HS-5 (cell line): ENCODE measurements around the gene CENATAC.
"Not testable (repeated sequence)": the region's sequence is repeated elsewhere in the genome, so short reads cannot be mapped to it uniquely, and the experiment has no call there.

ENCODE experiments used
- DNase-seq: peaks from one replicate; pipeline ENCODE4 v3.0.0-alpha.2; 2012; ENCODE audit warnings: low read depth

CENATAC gene

DNA sequence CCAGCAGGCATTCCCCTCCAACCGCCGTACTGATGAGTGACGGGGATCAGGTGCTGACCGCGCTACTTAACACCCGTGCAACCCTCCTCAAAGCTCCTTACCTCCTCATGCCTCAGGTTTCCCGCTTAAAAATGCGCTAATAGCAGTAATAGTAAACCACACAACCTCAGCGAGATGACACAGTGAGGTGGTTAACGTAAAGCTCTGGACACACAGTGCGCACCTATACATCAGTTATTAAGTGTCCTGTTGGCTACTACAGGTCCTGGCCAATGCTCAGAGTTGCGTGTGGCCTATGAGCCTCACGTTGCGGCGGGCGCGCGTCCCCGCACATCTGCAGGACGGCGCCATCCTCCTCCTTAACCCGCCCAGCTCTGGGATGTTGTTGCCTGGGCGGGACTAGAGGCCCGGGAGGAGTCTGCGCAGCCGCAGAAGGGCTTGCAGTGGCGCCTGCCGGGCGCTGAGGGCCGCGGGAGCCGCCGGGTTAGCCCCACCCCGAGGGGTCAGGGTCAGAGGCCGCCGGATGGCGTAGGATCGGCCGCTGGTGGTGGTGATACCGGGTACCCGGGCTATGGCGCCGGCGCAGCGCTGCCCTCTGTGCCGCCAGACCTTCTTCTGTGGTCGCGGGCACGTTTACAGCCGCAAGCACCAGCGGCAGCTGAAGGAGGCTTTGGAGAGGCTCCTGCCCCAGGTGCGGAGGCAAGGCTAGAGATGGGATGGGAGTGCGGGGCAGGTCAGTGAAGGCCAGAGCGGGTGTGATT, at the start of gene CENATAC:
Gene CENATAC (plus strand): TSS at position 512 of the 761 bp plus-strand sequence. CDS start 60 bp downstream, at position 572.
- peak; percentile 75 for DNase-seq

DNA sequence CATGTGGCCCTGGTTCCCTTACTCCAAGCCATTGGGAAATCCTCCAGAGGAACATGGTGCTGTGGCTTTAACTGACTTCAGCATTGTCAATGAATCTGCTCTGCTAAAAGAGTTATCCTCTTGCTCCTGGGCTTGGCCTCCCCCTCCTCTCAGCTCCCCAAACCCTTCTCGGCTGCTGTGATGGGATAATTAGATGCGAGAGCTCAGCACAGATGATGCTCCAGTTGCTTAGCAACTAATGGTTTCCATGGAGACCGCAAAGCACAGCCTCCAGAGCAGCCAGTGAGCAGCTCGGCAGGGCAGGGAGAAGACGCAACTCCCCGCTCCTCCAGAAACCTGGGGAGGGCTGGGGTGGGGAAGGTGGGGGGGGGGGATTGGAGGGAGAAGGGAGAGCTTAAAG, 44.7 kb upstream of the CENATAC start:
- DNase-seq, result no peak

DNA sequence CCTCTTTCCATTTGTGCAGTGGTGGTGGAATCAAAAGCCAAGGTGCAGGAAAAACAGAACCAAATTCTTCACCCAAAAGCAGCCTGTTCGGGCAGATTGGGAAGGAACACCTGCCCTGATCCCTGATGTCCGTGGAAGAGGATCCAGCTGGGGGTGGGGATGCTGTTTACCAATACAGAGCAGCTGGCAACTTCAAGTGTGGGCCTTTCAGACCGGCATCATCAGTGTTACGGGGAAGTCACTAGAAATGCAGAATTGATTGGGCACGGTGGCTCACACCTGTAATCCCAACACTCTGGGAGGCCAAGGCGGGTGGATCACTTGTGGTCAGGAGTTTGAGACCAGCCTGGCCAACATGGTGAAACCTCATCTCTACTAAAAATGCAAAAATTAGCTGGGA, 44.0 kb upstream of the CENATAC start:
- DNase-seq, result not testable (repeated sequence)

DNA sequence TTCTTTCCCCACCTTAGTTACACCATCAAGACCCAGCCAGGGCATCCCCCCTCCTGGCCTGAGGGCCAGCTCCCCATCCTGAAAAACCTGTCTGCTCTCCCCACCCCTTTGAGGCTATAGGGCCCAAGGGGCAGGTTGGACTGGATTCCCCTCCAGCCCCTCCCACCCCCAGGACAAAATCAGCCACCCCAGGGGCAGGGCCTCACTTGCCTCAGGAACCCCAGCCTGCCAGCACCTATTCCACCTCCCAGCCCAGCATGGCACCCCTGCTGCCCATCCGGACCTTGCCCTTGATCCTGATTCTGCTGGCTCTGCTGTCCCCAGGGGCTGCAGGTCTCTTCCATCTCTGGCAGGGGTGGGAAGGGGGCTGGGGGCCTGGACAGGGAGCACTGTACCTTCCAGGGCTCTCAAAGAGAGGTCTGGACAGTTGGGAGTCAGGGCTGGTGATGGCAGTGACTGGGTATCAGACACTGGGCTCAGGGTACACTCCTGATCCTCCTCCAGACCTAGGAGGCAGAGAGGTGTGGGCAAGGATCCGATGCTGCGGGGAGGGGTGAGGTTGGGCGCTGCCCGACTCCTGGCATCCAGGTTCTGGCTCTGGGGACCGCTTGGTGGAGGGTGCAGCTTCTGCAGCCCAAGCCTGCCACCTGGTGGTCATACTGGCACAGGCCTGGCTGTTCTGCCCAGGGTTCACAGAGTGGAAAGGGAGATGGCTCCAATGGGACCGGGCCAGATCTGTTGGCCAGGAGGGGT, 41.7 kb upstream of the CENATAC start, which contains the start of gene UPK2:
Gene UPK2 (plus strand): TSS at position 205 of the 753 bp plus-strand sequence. CDS start 53 bp downstream, at position 258.
- peak; percentile 33 for DNase-seq

- no peak for DNase-seq
Observed at GRCh38 chr11:118956847-118957469, 41.0 kb upstream of the CENATAC start.

- DNase-seq, result no peak
Observed at GRCh38 chr11:118957549-118957948, 40.4 kb upstream of the CENATAC start.

DNA sequence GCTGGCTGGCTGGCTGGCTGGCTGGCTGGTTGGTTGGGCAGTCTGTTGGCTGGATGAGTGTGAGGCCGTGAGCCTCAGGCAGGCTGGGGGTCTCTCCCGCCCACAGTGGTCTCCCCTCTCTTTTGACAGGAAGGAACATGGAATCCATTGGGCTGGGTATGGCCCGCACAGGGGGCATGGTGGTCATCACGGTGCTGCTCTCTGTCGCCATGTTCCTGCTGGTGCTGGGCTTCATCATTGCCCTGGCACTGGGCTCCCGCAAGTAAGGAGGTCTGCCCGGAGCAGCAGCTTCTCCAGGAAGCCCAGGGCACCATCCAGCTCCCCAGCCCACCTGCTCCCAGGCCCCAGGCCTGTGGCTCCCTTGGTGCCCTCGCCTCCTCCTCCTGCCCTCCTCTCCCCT, 40.0 kb upstream of the CENATAC start:
- DNase-seq, result no peak

DNA sequence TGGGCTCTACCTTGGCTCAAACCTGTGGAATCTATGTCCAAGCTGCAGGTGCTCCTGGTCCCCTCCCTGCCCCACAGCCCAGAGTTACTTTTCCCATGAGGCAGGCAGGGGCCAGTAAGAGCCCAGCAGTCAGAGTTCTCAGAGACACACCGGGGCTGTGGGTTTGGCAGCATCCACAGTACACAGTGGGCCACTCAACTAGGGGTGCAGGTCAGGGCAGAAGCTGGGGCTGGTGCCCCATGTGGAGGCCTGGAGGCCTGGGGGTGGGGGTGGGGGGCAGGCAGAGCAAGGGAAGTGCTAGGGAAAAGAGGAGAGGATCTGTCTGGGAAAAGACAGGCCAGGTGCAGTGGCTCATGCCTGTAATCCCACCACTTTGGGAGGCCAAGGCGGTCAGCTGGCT, 39.4 kb upstream of the CENATAC start:
- no peak for DNase-seq

- no peak for DNase-seq
Observed at GRCh38 chr11:118961189-118961588, 36.7 kb upstream of the CENATAC start.

- no peak for DNase-seq
Observed at GRCh38 chr11:118961591-118961990, 36.3 kb upstream of the CENATAC start.

DNA sequence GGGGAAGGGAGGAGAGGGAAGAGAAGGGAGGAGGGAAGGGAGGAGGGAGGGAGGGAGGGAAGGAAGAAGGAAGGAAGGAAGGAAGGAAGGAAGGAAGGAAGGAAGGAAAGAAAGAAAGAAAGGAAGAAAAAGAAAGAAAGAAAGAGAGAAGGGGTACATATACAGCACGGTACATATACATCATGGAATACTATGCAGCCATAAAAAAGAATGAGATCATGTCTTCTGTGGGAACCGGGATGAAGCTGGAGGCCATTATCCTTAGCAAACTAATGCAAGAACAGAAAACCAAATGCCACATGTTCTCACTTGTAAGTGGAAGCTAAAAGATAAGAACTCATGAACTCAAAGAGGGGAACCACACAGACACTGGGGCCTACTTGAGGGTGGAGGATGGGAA, 28.4 kb upstream of the CENATAC start:
- DNase-seq, result not testable (repeated sequence)

DNA sequence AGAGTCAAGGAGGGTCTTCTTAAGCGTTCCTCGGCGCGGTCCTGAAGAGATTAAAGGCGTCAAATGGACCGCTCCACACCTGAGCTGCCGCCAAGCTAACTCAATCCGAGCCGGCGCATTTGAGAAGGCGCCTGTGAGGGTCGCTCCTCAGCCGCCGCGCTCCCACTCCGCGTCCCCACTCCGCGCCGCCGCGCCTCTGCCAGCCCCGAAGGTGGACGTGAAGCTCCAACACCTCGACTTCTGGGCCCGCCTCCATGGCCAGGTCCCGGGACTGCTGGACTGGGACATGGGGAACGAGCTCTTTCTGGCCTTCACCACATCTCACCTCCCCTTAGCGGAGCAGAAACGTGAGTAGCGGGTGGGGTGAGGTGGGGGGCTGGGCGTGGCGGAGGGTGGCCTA, 26.3 kb upstream of the CENATAC start, which contains the start of gene FOXR1:
Gene FOXR1 (plus strand): TSS at position 116 of the 400 bp plus-strand sequence. CDS start 171 bp downstream, at position 287.
- no peak for DNase-seq

DNA sequence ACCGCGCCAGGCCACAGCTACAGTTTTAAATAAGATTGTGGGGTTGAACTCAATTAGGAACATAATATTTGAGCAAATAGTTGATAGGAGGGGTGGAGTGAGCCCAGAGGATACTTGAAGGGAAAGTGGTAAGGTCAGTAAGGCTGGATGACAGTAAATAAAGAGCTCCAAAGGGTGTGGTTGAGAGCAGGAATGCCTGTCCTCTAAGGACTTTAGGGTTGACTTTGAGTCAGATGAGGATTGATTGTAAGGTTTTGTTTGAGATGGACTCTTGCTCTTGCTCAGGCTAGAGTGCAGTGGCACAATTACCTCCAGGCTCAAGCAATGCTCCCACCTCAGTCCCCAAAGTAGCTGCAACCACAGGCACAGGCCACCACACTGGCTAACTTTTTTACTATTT, 24.0 kb upstream of the CENATAC start:
- no peak for DNase-seq

GRCh38 chr11:118975771-118976709, 21.9 kb upstream of the CENATAC start:
- no peak for DNase-seq

DNA sequence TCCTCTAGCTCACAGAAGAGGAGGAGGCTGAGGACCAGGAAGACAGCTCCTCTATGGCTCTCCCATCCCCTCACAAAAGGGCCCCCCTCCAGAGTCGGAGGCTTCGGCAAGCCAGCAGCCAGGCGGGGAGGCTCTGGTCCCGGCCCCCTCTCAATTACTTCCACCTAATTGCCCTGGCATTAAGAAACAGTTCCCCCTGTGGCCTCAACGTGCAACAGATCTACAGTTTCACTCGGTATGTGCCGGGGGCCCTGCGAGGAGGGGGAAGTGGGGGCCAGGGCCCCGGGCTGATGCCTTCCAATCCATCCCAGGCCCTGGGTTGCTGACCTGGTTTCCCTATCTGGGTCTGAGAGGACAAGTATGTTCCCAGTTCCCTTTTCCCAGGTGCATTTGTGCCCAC, 18.5 kb upstream of the CENATAC start:
- no peak for DNase-seq

- DNase-seq, result no peak
Observed at GRCh38 chr11:118980191-118980881, 17.6 kb upstream of the CENATAC start.

GRCh38 chr11:118984337-118984736, 13.6 kb upstream of the CENATAC start:
- not testable (repeated sequence) for DNase-seq

GRCh38 chr11:118984825-118985224, 13.1 kb upstream of the CENATAC start:
- no peak for DNase-seq

DNA sequence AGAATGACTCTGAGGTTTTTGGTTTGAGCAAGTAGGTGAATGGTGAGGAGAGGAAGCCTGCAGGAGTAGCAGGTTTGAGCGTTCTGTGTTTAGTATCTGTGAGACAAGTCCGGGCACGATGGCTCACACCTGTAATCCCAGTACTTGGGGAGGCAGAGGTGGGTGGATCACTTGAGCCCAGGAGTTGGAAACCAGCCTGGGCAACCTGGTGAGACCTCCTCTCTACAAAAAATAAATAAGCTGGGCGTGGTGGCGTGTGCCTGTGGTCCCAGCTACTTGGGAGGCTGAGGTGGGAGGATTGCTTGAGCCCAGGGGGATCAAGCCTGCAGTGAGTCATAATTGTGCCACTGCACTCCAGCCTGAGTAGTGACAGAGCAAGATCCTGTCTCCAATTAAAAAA, 9.7 kb upstream of the CENATAC start:
- DNase-seq, result no peak

GRCh38 chr11:118991486-118992038, 6.4 kb upstream of the CENATAC start:
- not testable (repeated sequence) for DNase-seq
